Skeletal muscle satellite cell (primary cell): ENCODE measurements around the gene FAM3B.
"Not testable (repeated sequence)": the region's sequence is repeated elsewhere in the genome, so short reads cannot be mapped to it uniquely, and the experiment has no call there.

Source experiments
- H3K27me3 ChIP-seq: 2 replicates; pipeline ENCODE4 v1.7.0; 2013; ENCODE audit warnings: low read length; ENCODE audit not compliant: control insufficient read depth, insufficient read depth
- H3K36me3 ChIP-seq: 2 replicates; pipeline ENCODE4 v1.7.0; 2013; ENCODE audit warnings: mild to moderate bottlenecking, control low read depth, low read length; ENCODE audit not compliant: insufficient read depth
- H3K4me1 ChIP-seq: 2 replicates; pipeline ENCODE4 v1.7.0; 2013; ENCODE audit warnings: low read length; ENCODE audit not compliant: control insufficient read depth, insufficient read depth
- H3K4me2 ChIP-seq: 2 replicates; pipeline ENCODE4 v1.7.0; 2013; ENCODE audit warnings: mild to moderate bottlenecking, low read length
- H3K4me3 ChIP-seq: 2 replicates; pipeline ENCODE4 v1.7.0; 2013; ENCODE audit warnings: low read length
- H3K9ac ChIP-seq: 2 replicates; pipeline ENCODE4 v1.7.0; 2013; ENCODE audit warnings: mild to moderate bottlenecking, low read depth, low read length, moderate library complexity
- H3K9me3 ChIP-seq: replicated peaks from 2 replicates; pipeline ENCODE4 v1.7.0; 2013; ENCODE audit warnings: mild to moderate bottlenecking, control low read depth, low read length

The FAM3B gene

GRCh38 chr21:41294548-41295231 lies 21.9 kb upstream of the FAM3B start:
- Histone ChIP-seq H3K4me1 (no peaks in the 10 kb centered on the region), H3K4me3 (no peak overlapping the region), H3K27me3 (peaks cover 12% of the 10 kb centered on the region), H3K4me2 (no peak overlapping the region), H3K9me3 (no peaks in the 10 kb centered on the region), H3K36me3 (no peaks in the 10 kb centered on the region), H3K9ac (no peak overlapping the region)

- Histone ChIP-seq H3K9ac (no peak overlapping the region), H3K27me3 (peaks cover 6% of the 10 kb centered on the region), H3K4me3 (no peak overlapping the region), H3K36me3 (no peaks in the 10 kb centered on the region), H3K4me1 (no peaks in the 10 kb centered on the region), H3K4me2 (no peak overlapping the region), H3K9me3 (no peaks in the 10 kb centered on the region)
Observed at GRCh38 chr21:41295721-41296254, 20.8 kb upstream of the FAM3B start.

GRCh38 chr21:41302976-41303375 lies 13.6 kb upstream of the FAM3B start:
- Histone ChIP-seq H3K27me3 (no peaks in the 10 kb centered on the region), H3K4me3 (no peak overlapping the region), H3K36me3 (no peaks in the 10 kb centered on the region), H3K9me3 (peaks cover 4% of the 10 kb centered on the region), H3K9ac (no peak overlapping the region), H3K4me2 (no peak overlapping the region), H3K4me1 (no peaks in the 10 kb centered on the region)

- Histone ChIP-seq H3K9ac (no peak overlapping the region), H3K36me3 (no peaks in the 10 kb centered on the region), H3K4me1 (no peaks in the 10 kb centered on the region), H3K4me2 (no peak overlapping the region), H3K4me3 (no peak overlapping the region), H3K9me3 (peaks cover 4% of the 10 kb centered on the region), H3K27me3 (peaks cover under 1% of the 10 kb centered on the region)
Observed at GRCh38 chr21:41304068-41304720, 12.4 kb upstream of the FAM3B start.

GRCh38 chr21:41307219-41307618 lies 9.4 kb upstream of the FAM3B start:
- Histone ChIP-seq H3K4me2 (no peak overlapping the region), H3K27me3 (peaks cover 6% of the 10 kb centered on the region), H3K36me3 (no peaks in the 10 kb centered on the region), H3K4me1 (no peaks in the 10 kb centered on the region), H3K9ac (no peak overlapping the region), H3K4me3 (no peak overlapping the region), H3K9me3 (peaks cover 4% of the 10 kb centered on the region)

GRCh38 chr21:41313285-41314164 lies 3.1 kb upstream of the FAM3B start:
- not testable (repeated sequence) for H3K4me1 ChIP-seq, H3K9ac ChIP-seq, H3K36me3 ChIP-seq, H3K4me3 ChIP-seq, H3K4me2 ChIP-seq, H3K9me3 ChIP-seq
- H3K27me3 ChIP-seq = peaks cover 35% of the 10 kb centered on the region

- Histone ChIP-seq H3K4me1 (no peaks in the 10 kb centered on the region), H3K27me3 (peaks cover 43% of the 10 kb centered on the region), H3K9me3 (no peaks in the 10 kb centered on the region), H3K36me3 (no peaks in the 10 kb centered on the region), H3K9ac (no peak overlapping the region), H3K4me2 (no peak overlapping the region), H3K4me3 (no peak overlapping the region)
Observed at GRCh38 chr21:41315726-41316125, 875 bp upstream of the FAM3B start.

GRCh38 chr21:41317063-41317392 lies 427 bp downstream of the FAM3B start:
- H3K4me2 ChIP-seq = no peak overlapping the region
- no peak overlapping the region for H3K4me3 ChIP-seq
- H3K9ac ChIP-seq = no peak overlapping the region
- H3K36me3 ChIP-seq = no peaks in the 10 kb centered on the region
- no peaks in the 10 kb centered on the region for H3K9me3 ChIP-seq
- H3K4me1 ChIP-seq = no peaks in the 10 kb centered on the region
- peaks cover 47% of the 10 kb centered on the region for H3K27me3 ChIP-seq

- Histone ChIP-seq H3K9me3 (no peaks in the 10 kb centered on the region), H3K4me1 (no peaks in the 10 kb centered on the region), H3K9ac (no peak overlapping the region), H3K36me3 (no peaks in the 10 kb centered on the region), H3K4me3 (no peak overlapping the region), H3K27me3 (peaks cover 47% of the 10 kb centered on the region), H3K4me2 (no peak overlapping the region)
Observed at GRCh38 chr21:41317458-41317857, 857 bp downstream of the FAM3B start.

GRCh38 chr21:41318218-41318617 lies 1.6 kb downstream of the FAM3B start:
- Histone ChIP-seq H3K27me3 (peaks cover 47% of the 10 kb centered on the region), H3K9ac (no peak overlapping the region), H3K9me3 (no peaks in the 10 kb centered on the region), H3K4me2 (no peak overlapping the region), H3K4me3 (no peak overlapping the region), H3K36me3 (no peaks in the 10 kb centered on the region), H3K4me1 (no peaks in the 10 kb centered on the region)

- Histone ChIP-seq H3K4me1 (no peaks in the 10 kb centered on the region), H3K4me2 (no peak overlapping the region), H3K9me3 (no peaks in the 10 kb centered on the region), H3K36me3 (no peaks in the 10 kb centered on the region), H3K27me3 (peaks cover 47% of the 10 kb centered on the region), H3K4me3 (no peak overlapping the region), H3K9ac (no peak overlapping the region)
Observed at GRCh38 chr21:41319273-41319672, 2.7 kb downstream of the FAM3B start.
